HEK293 (cell line): ENCODE data around the gene ZNHIT3.
A peak's percentile ranks its signal among the peaks of the same experiment; 100 is the strongest.

Experiments
- GFI1B ChIP-seq: fragments of 450-650 bp; formaldehyde crosslinking; IDR thresholded peaks from 2 replicates; pipeline ENCODE4 v1.5.1; 2016; ENCODE audit warnings: missing biosample characterization, missing genetic modification characterization
- GLIS1 ChIP-seq: fragments of 450-650 bp; formaldehyde crosslinking; IDR thresholded peaks from 2 replicates; pipeline ENCODE4 v1.5.1; 2016; ENCODE audit warnings: missing biosample characterization, missing genetic modification characterization
- KLF7 ChIP-seq: fragments of 450-650 bp; formaldehyde crosslinking; IDR thresholded peaks from 2 replicates; pipeline ENCODE4 v1.5.1; 2016; ENCODE audit warnings: missing biosample characterization, missing genetic modification characterization, borderline replicate concordance
- KLF9 ChIP-seq: fragments of 450-650 bp; formaldehyde crosslinking; IDR thresholded peaks from 2 replicates; pipeline ENCODE4 v1.5.1; 2016; ENCODE audit warnings: missing biosample characterization, missing genetic modification characterization, low read depth
- MEIS1 ChIP-seq: sonication (generic); formaldehyde crosslinking; IDR thresholded peaks from 2 replicates; pipeline ENCODE4 v1.8.1; 2022; ENCODE audit warnings: missing genetic modification reagents, mild to moderate bottlenecking, borderline replicate concordance
- PRDM1 ChIP-seq: fragments of 450-650 bp; formaldehyde crosslinking; IDR thresholded peaks from 2 replicates; pipeline ENCODE4; 2016; ENCODE audit warnings: missing biosample characterization, missing genetic modification characterization
- REPIN1 ChIP-seq: fragments of 450-650 bp; formaldehyde crosslinking; IDR thresholded peaks from 2 replicates; pipeline ENCODE4 v1.5.1; 2017; ENCODE audit warnings: missing biosample characterization, missing genetic modification characterization, low read depth
- SETDB1 ChIP-seq: IDR thresholded peaks from one replicate; pipeline ENCODE4 v1.6.1; 2017; ENCODE audit warnings: mild to moderate bottlenecking, low read length, moderate library complexity, mixed read lengths; ENCODE audit not compliant: insufficient read length
- YY2 ChIP-seq: fragments of 450-650 bp; formaldehyde crosslinking; IDR thresholded peaks from 2 replicates; pipeline ENCODE4 v1.5.1; 2016; ENCODE audit warnings: missing biosample characterization, missing genetic modification characterization
- ZBTB17 ChIP-seq: fragments of 450-650 bp; formaldehyde crosslinking; IDR thresholded peaks from 2 replicates; pipeline ENCODE4 v1.5.1; 2016; ENCODE audit warnings: missing biosample characterization, missing genetic modification characterization
- ZFP69B ChIP-seq: fragments of 450-650 bp; formaldehyde crosslinking; IDR thresholded peaks from 2 replicates; pipeline ENCODE4 v1.5.1; 2016; ENCODE audit warnings: missing biosample characterization, missing genetic modification characterization
- ZNF114 ChIP-seq: fragments of 450-650 bp; formaldehyde crosslinking; IDR thresholded peaks from 2 replicates; pipeline ENCODE4 v1.5.0; 2017; ENCODE audit warnings: missing biosample characterization, missing genetic modification characterization
- ZNF140 ChIP-seq: fragments of 450-650 bp; formaldehyde crosslinking; IDR thresholded peaks from 2 replicates; pipeline ENCODE4 v1.5.1; 2016; ENCODE audit warnings: missing biosample characterization, missing genetic modification characterization
- ZNF16 ChIP-seq: fragments of 450-650 bp; formaldehyde crosslinking; IDR thresholded peaks from 2 replicates; pipeline ENCODE4 v1.5.1; 2016; ENCODE audit warnings: low read depth, missing biosample characterization, missing genetic modification characterization
- ZNF202 ChIP-seq: fragments of 450-650 bp; formaldehyde crosslinking; IDR thresholded peaks from 2 replicates; pipeline ENCODE4 v1.5.1; 2016; ENCODE audit warnings: missing biosample characterization, missing genetic modification characterization, borderline replicate concordance
- ZNF223 ChIP-seq: fragments of 450-650 bp; formaldehyde crosslinking; IDR thresholded peaks from 2 replicates; pipeline ENCODE4 v1.5.1; 2016; ENCODE audit warnings: missing biosample characterization, missing genetic modification characterization
- ZNF24 ChIP-seq: fragments of 450-650 bp; formaldehyde crosslinking; IDR thresholded peaks from 2 replicates; pipeline ENCODE4 v1.5.1; 2016; ENCODE audit warnings: missing biosample characterization, missing genetic modification characterization
- ZNF266 ChIP-seq: fragments of 450-650 bp; formaldehyde crosslinking; IDR thresholded peaks from 2 replicates; pipeline ENCODE4 v1.5.1; 2016; ENCODE audit warnings: missing biosample characterization, missing genetic modification characterization, low read depth
- ZNF324 ChIP-seq: fragments of 450-650 bp; formaldehyde crosslinking; IDR thresholded peaks from 2 replicates; pipeline ENCODE4 v1.5.1; 2016; ENCODE audit warnings: missing biosample characterization, missing genetic modification characterization
- ZNF335 ChIP-seq: fragments of 450-650 bp; formaldehyde crosslinking; conservative IDR thresholded peaks from 2 replicates; pipeline ENCODE4 v1.5.1; 2016; ENCODE audit warnings: missing biosample characterization, missing genetic modification characterization
- ZNF350 ChIP-seq: fragments of 450-650 bp; formaldehyde crosslinking; IDR thresholded peaks from 2 replicates; pipeline ENCODE4 v1.5.0; 2017; ENCODE audit warnings: missing biosample characterization, mild to moderate bottlenecking, missing genetic modification characterization
- ZNF362 ChIP-seq: fragments of 450-650 bp; formaldehyde crosslinking; IDR thresholded peaks from 2 replicates; pipeline ENCODE4 v1.5.1; 2016; ENCODE audit warnings: missing biosample characterization, missing genetic modification characterization
- ZNF426 ChIP-seq: fragments of 450-650 bp; formaldehyde crosslinking; IDR thresholded peaks from 2 replicates; pipeline ENCODE4 v1.5.1; 2017; ENCODE audit warnings: missing biosample characterization, missing genetic modification characterization, mild to moderate bottlenecking, inconsistent platforms, moderate library complexity
- ZNF473 ChIP-seq: fragments of 450-650 bp; formaldehyde crosslinking; IDR thresholded peaks from 2 replicates; pipeline ENCODE4 v1.5.1; 2017; ENCODE audit warnings: missing biosample characterization, missing genetic modification characterization
- ZNF510 ChIP-seq: fragments of 450-650 bp; formaldehyde crosslinking; IDR thresholded peaks from 2 replicates; pipeline ENCODE4 v1.5.1; 2018; ENCODE audit warnings: mild to moderate bottlenecking, missing genetic modification characterization, missing biosample characterization; ENCODE audit not compliant: insufficient replicate concordance
- ZNF521 ChIP-seq: fragments of 450-650 bp; formaldehyde crosslinking; IDR thresholded peaks from 2 replicates; pipeline ENCODE4 v1.5.1; 2017; ENCODE audit warnings: missing biosample characterization, mild to moderate bottlenecking, missing genetic modification characterization
- ZNF529 ChIP-seq: fragments of 450-650 bp; formaldehyde crosslinking; IDR thresholded peaks from 2 replicates; pipeline ENCODE4 v1.5.1; 2017; ENCODE audit warnings: missing genetic modification characterization, missing biosample characterization; ENCODE audit not compliant: insufficient replicate concordance
- ZNF544 ChIP-seq: fragments of 450-650 bp; formaldehyde crosslinking; IDR thresholded peaks from 2 replicates; pipeline ENCODE4 v1.5.0; 2017; ENCODE audit warnings: missing biosample characterization, missing genetic modification characterization
- ZNF560 ChIP-seq: fragments of 450-650 bp; formaldehyde crosslinking; IDR thresholded peaks from 2 replicates; pipeline ENCODE4 v1.5.1; 2017; ENCODE audit warnings: missing biosample characterization, missing genetic modification characterization, borderline replicate concordance
- ZNF670 ChIP-seq: fragments of 450-650 bp; formaldehyde crosslinking; IDR thresholded peaks from 2 replicates; pipeline ENCODE4 v1.5.1; 2016; ENCODE audit warnings: missing biosample characterization, missing genetic modification characterization, low read depth
- ZNF677 ChIP-seq: fragments of 450-650 bp; IDR thresholded peaks from 2 replicates; pipeline ENCODE4 v1.5.0; 2018; ENCODE audit warnings: missing biosample characterization, mild to moderate bottlenecking, missing genetic modification characterization, moderate library complexity
- ZNF701 ChIP-seq: fragments of 450-650 bp; formaldehyde crosslinking; IDR thresholded peaks from 2 replicates; pipeline ENCODE4 v1.5.1; 2016; ENCODE audit warnings: missing biosample characterization, missing genetic modification characterization
- ZNF707 ChIP-seq: fragments of 450-650 bp; formaldehyde crosslinking; IDR thresholded peaks from 2 replicates; pipeline ENCODE4 v1.5.1; 2016; ENCODE audit warnings: missing biosample characterization, missing genetic modification characterization
- ZNF776 ChIP-seq: fragments of 450-650 bp; formaldehyde crosslinking; IDR thresholded peaks from 2 replicates; pipeline ENCODE4 v1.5.0; 2017; ENCODE audit warnings: missing biosample characterization, missing genetic modification characterization, borderline replicate concordance
- ZSCAN16 ChIP-seq: fragments of 450-650 bp; formaldehyde crosslinking; IDR thresholded peaks from 2 replicates; pipeline ENCODE4 v1.5.1; 2016; ENCODE audit warnings: missing biosample characterization, missing genetic modification characterization
- TF ChIP-seq, protein P1 (sequence below): fragments of 450-650 bp; formaldehyde crosslinking; IDR thresholded peaks from 2 replicates; pipeline ENCODE4 v1.5.1; 2016; ENCODE audit warnings: missing biosample characterization, missing genetic modification characterization
- TF ChIP-seq, protein P2 (sequence below): fragments of 450-650 bp; formaldehyde crosslinking; IDR thresholded peaks from 2 replicates; pipeline ENCODE4 v1.5.1; 2016; ENCODE audit warnings: missing biosample characterization, missing genetic modification characterization, borderline replicate concordance

Gene ZNHIT3

DNA sequence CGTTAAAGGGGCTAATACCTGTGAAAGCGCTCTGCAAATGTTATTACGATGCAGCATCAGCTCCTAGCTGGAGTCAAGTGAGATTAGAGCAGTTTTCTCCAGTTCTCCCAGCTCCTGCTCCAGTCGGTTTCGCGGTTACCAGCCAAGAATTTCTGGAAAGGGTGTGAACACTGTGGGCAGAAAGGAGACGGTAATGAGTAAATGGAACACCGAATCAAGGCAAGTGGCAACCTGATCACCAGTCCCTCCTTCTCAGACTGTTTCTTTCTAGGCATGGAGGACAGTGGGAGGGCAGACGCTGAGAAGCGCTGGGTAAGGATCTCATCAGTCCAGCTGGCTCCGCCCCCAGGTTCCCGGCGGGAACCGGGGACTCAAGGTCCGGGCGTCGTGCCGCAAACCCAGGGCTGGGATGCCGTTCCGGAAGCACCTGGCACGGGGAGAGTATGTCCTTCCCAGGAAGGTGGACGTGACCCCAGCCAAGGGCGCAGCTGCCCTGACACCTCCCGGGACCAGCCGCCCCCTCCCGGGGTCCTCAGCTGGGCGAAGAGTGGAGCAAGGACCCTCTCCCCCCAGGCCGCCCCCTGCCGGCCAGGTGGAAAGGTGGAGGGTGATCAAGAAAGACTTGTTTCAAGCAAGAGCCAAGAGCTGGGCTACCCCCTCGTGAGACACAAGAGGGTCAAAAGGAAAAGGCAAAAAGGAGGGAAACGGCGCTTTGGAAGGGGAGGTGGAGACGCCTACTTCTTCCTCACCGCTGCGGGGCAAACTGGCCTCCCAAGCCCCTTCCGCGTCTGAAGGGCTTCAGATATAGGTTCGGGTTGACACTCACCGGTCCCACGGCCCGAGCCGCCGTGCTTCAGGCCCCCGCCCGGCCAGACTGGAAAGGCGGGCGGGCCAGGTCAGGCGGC is 47.7 kb downstream of the ZNHIT3 start (continued):
- no peak for TF ChIP-seq ZNF140 (tag by site-specific recombination)
- TF ChIP-seq ZNF707 (tag by site-specific recombination): no peak
- no peak for TF ChIP-seq ZNF544
- no peak for TF ChIP-seq ZNF324 (tag by site-specific recombination)
- no peak for TF ChIP-seq ZSCAN16
- TF ChIP-seq GLIS1 (tag by site-specific recombination): 0 out of 2 replicates have a peak, but pooled peaks have one; percentile 32
- TF ChIP-seq, protein P1, sequence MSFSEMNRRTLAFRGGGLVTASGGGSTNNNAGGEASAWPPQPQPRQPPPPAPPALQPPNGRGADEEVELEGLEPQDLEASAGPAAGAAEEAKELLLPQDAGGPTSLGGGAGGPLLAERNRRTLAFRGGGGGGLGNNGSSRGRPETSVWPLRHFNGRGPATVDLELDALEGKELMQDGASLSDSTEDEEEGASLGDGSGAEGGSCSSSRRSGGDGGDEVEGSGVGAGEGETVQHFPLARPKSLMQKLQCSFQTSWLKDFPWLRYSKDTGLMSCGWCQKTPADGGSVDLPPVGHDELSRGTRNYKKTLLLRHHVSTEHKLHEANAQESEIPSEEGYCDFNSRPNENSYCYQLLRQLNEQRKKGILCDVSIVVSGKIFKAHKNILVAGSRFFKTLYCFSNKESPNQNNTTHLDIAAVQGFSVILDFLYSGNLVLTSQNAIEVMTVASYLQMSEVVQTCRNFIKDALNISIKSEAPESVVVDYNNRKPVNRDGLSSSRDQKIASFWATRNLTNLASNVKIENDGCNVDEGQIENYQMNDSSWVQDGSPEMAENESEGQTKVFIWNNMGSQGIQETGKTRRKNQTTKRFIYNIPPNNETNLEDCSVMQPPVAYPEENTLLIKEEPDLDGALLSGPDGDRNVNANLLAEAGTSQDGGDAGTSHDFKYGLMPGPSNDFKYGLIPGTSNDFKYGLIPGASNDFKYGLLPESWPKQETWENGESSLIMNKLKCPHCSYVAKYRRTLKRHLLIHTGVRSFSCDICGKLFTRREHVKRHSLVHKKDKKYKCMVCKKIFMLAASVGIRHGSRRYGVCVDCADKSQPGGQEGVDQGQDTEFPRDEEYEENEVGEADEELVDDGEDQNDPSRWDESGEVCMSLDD (tag by site-specific recombination): peak; percentile 68
- peak; percentile 45; the same call in 1 of the 2 replicates for TF ChIP-seq ZNF24 (tag by site-specific recombination)
- TF ChIP-seq ZNF335 (tag by site-specific recombination): peak; percentile 99
- TF ChIP-seq REPIN1 (tag by site-specific recombination): no peak
- no peak for TF ChIP-seq ZFP69B
- no peak for TF ChIP-seq ZNF776 (tag by site-specific recombination)
- TF ChIP-seq ZNF362: no peak
- no peak for TF ChIP-seq ZNF266 (tag by site-specific recombination)
- no peak for TF ChIP-seq YY2
- no peak for TF ChIP-seq ZNF560 (tag by site-specific recombination)
- no peak for TF ChIP-seq ZNF677 (tag by site-specific recombination)
- TF ChIP-seq PRDM1 (tag by site-specific recombination): no peak
- TF ChIP-seq KLF7 (tag by site-specific recombination): peak; percentile 48; the same call in 1 of the 2 replicates
- TF ChIP-seq ZNF16 (tag by site-specific recombination): no peak
- no peak for TF ChIP-seq ZNF701 (tag by site-specific recombination)
- no peak for TF ChIP-seq SETDB1
- TF ChIP-seq ZNF473 (tag by site-specific recombination): no peak
- TF ChIP-seq, protein P2, sequence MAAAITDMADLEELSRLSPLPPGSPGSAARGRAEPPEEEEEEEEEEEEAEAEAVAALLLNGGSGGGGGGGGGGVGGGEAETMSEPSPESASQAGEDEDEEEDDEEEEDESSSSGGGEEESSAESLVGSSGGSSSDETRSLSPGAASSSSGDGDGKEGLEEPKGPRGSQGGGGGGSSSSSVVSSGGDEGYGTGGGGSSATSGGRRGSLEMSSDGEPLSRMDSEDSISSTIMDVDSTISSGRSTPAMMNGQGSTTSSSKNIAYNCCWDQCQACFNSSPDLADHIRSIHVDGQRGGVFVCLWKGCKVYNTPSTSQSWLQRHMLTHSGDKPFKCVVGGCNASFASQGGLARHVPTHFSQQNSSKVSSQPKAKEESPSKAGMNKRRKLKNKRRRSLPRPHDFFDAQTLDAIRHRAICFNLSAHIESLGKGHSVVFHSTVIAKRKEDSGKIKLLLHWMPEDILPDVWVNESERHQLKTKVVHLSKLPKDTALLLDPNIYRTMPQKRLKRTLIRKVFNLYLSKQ (tag by site-specific recombination): no peak
- TF ChIP-seq ZNF223 (tag by site-specific recombination): no peak
- TF ChIP-seq ZNF114 (tag by site-specific recombination): no peak
- no peak for TF ChIP-seq ZNF529 (tag by site-specific recombination)
- TF ChIP-seq MEIS1: no peak
- no peak for TF ChIP-seq ZNF510 (tag by site-specific recombination)
- 0 out of 2 replicates have a peak, but pooled peaks have one; percentile 6 for TF ChIP-seq ZNF426
- no peak for TF ChIP-seq GFI1B (tag by site-specific recombination)
- TF ChIP-seq ZNF521 (tag by site-specific recombination): no peak
- TF ChIP-seq ZNF350 (tag by site-specific recombination): no peak
- peak; percentile 33; the same call in 1 of the 2 replicates for TF ChIP-seq KLF9 (tag by site-specific recombination)
- no peak for TF ChIP-seq ZNF202
- TF ChIP-seq ZNF670: no peak
- TF ChIP-seq ZBTB17: no peak
